ENCODE measurements around the gene ZNF324. TPM values are rescaled to one million over a fixed set of nuclear protein-coding genes. Genes with fewer than 3 reads are reported as not detected.
A peak's percentile ranks its signal among the peaks of the same experiment; 100 is the strongest.

ZNF324 gene
- total and polyA plus RNA-seq, 9 of the 15 experiments (the other 6 are each of a cell fraction or from before 2014, with no cell fraction given): 0.92 to 16.4 (median 5.3) TPM

- TF ChIP-seq ZNF174 (CRISPR knock-in tag; IDR thresholded peaks at IDR 0.05): no peak
- TF ChIP-seq FOXK1 (CRISPR knock-in tag; IDR thresholded peaks at IDR 0.05; ENCODE audit: borderline replicate concordance): peak; percentile 94
- no peak; the same call in 1 of the 2 replicates for TF ChIP-seq IRF2 (CRISPR knock-in tag; IDR thresholded peaks at IDR 0.05)
- TF ChIP-seq, protein P1, sequence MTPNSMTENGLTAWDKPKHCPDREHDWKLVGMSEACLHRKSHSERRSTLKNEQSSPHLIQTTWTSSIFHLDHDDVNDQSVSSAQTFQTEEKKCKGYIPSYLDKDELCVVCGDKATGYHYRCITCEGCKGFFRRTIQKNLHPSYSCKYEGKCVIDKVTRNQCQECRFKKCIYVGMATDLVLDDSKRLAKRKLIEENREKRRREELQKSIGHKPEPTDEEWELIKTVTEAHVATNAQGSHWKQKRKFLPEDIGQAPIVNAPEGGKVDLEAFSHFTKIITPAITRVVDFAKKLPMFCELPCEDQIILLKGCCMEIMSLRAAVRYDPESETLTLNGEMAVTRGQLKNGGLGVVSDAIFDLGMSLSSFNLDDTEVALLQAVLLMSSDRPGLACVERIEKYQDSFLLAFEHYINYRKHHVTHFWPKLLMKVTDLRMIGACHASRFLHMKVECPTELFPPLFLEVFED (CRISPR knock-in tag; conservative IDR thresholded peaks at IDR 0.05): 0 out of 2 replicates have a peak, but pooled peaks have one; percentile 68
- TF ChIP-seq SMAD4 (CRISPR knock-in tag; conservative IDR thresholded peaks at IDR 0.05): peak; percentile 99
- TF ChIP-seq CBFA2T3 (IDR thresholded peaks at IDR 0.05): peak; percentile 34
- TF ChIP-seq ZBTB1 (CRISPR knock-in tag; IDR thresholded peaks at IDR 0.05; ENCODE audit: borderline replicate concordance, low read depth): peak; percentile 97
- no peak for TF ChIP-seq DDX20 (tag; IDR thresholded peaks at IDR 0.05; ENCODE audit: low read depth)
- TF ChIP-seq NCOA6 (IDR thresholded peaks at IDR 0.05): no peak; the same call in 1 of the 2 replicates
- TF ChIP-seq ZNF184 (CRISPR knock-in tag; IDR thresholded peaks at IDR 0.05): no peak
- no peak for TF ChIP-seq RAD51 (IDR thresholded peaks at IDR 0.05; ENCODE audit: borderline replicate concordance, low read depth)
- TF ChIP-seq HNRNPK (IDR thresholded peaks at IDR 0.05; ENCODE audit: low read depth, low read length, poor library complexity, severe bottlenecking): no peak
- TF ChIP-seq ZNF3 (CRISPR knock-in tag; IDR thresholded peaks at IDR 0.05): 0 out of 2 replicates have a peak, but pooled peaks have one; percentile 42
- TF ChIP-seq ETV5 (CRISPR knock-in tag; IDR thresholded peaks at IDR 0.05; ENCODE audit: low read depth): peak; percentile 98
- TF ChIP-seq ZNF436 (CRISPR knock-in tag; IDR thresholded peaks at IDR 0.05): no peak; the same call in 1 of the 2 replicates
- TF ChIP-seq NONO (IDR thresholded peaks at IDR 0.05; ENCODE audit: low read depth in 2 of 2, low read length in 1 of 2): peak; percentile 22 to 58; a peak in 3 of 4 replicates
- no peak for TF ChIP-seq XRCC3 (IDR thresholded peaks at IDR 0.05)
- TF ChIP-seq ZNF449 (CRISPR knock-in tag; IDR thresholded peaks at IDR 0.05): no peak
- TF ChIP-seq STAT5B (CRISPR knock-in tag; IDR thresholded peaks at IDR 0.05): no peak
- peak in 1 of 2 experiments; percentile 38; a peak in 1 of 4 replicates for TF ChIP-seq KDM1A (IDR thresholded peaks at IDR 0.05)
- TF ChIP-seq SMARCC2 (IDR thresholded peaks at IDR 0.05; ENCODE audit: low read depth): no peak
- TF ChIP-seq NFXL1 (CRISPR knock-in tag; IDR thresholded peaks at IDR 0.05): no peak
- TF ChIP-seq TARDBP (IDR thresholded peaks at IDR 0.05): peak; percentile 89; the same call in 1 of the 2 replicates
- TF ChIP-seq ZNF395 (CRISPR knock-in tag; IDR thresholded peaks at IDR 0.05): peak; percentile 80; the same call in 1 of the 2 replicates
- TF ChIP-seq EZH2 (IDR thresholded peaks at IDR 0.05; ENCODE audit: borderline replicate concordance, low read depth, low read length): no peak
- 0 out of 2 replicates have a peak, but pooled peaks have one; percentile 42 for TF ChIP-seq MTA1 (IDR thresholded peaks at IDR 0.05; ENCODE audit: borderline replicate concordance)
Measured at GRCh38 chr19:58519355-58520256, 52.7 kb downstream of the ZNF324 start, which contains the start of gene ZBTB45 (continued).

Measured in K562 (cell line).